ENCODE measurements around the gene LHFPL4. TPM values are rescaled to one million over a fixed set of nuclear protein-coding genes. Genes with fewer than 3 reads are reported as not detected.

Gene LHFPL4
- total RNA-seq, 1 donor from 2014 or later: 48.4 TPM

DNA sequence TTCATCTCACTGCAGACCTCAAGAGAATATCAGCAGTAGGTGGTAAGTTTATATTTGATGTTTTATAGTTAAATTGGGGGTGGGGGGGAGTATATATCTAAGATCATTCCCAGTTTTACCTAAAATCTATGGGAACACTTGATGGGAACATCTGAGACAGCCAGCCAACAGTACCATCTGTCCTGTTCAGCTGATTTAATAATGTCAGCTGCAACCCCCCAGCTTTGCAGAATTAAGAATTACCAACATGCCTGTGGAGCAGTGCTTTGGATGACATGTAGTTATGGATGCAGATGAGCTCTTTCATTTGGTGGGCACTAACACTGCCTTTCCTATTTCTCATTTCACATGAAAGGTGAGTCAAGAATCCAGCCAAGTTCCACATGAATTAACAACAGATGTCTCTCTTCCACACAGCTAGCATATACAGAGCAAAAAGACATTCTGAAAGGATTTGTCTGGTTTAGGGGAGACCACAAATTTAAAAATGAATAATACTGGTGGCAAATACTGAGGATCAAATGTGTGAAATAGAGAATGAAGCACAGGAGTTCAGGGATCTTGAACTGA, 80.0 kb downstream of the LHFPL4 start:
- no peak for DNase-seq

DNA sequence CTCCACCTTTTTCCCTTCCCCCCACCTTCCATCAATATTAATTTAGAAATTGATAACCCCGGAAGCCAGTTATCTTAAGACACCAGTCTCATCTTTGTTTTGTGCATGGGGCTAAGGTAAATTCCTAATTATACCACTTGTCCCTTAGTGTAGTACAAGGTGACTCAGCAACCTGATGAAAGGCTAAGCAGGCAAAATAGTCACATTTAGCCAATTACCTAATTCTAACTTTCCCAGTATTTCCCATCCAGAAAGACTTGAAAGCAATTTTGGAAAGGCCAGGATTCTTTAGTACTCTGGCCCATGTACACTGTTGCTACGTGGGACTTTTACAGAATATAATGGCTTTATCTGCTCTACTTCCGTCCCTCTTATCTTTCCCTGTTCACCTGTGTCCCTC, 83.6 kb downstream of the LHFPL4 start:
- DNase-seq: no peak

DNA sequence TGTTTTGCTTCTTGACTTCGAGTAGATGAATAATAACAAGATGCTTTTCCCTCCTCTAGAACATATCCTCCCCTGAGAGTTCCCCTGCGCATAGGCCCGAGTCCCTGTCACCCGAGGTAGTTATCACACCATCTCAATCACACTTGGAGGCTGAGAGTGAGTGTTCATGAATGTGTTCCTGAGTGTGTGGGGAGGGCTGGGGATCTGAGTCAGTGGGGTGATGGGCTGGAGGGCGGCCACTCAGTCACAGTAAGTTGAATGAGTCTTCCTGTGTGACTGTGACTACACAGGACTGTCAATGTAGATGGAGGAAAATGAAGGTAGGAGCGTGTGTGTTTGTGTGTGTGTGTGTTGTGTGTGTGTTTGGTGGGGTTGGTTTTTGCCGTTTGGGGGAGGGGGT, 85.2 kb downstream of the LHFPL4 start:
- DNase-seq: no peak

DNA sequence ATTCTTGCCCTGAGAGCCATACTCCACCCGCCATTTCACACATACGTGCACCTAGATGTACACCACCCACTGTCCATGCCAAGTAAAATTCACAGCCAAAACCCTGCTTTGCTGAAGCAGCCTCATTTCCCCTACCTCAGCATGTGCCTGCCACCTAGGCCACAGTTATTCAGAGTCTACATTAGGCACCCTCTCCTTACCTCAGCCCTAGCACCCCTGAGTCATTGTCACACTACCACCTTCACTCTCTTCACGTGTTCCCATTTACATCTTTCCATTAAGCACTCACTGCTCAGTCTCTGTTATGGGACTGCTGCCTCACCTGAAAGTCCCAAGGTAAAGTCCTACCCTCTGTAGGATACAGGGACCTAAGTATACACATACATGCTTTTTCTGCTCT, 86.2 kb downstream of the LHFPL4 start:
- DNase-seq: no peak

DNA sequence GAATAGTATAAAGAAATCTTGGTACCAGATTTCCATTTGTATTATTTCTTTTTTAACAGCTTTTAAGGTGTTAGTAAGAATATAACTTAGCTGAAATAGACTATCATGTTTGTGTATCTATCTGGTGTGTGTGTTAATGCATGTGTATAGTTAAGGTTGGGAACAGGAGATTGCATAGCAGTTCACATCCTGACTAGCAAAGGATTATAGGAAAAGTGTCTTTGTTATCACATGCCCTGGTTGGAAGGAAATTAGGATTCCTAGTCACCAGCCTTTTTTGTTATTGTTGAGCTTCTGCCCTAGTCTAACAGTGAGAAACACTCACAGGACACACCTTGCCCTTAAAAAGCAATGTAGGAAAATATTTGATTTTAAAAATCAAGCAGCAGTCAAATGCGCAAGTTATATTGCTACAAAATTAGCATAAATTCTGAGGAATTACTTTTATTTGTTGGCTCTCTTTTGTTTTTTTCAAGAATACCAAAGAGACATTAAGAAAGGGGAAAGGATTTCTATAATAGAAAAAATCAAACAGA, 98.0 kb downstream of the LHFPL4 start:
- DNase-seq: no peak

DNA sequence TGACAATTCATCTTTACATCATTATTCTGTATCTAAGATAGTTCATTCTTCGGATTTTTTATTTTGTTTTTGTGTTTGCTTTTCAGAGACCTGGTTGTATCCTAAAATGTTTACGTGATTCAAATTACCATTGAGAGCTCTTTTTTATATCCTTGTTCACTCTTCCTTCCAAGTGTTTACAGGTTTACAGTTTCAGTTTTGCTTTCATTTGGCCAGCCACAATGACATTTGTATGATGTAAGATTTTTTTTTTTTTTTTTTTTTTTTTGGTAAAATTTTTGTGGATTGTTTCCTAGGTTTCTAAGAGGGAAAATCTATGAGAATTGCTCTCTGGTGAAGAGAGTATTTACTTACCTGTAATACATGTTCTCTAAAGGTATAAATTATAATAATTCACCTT, 101.2 kb downstream of the LHFPL4 start:
- no peak for DNase-seq

DNA sequence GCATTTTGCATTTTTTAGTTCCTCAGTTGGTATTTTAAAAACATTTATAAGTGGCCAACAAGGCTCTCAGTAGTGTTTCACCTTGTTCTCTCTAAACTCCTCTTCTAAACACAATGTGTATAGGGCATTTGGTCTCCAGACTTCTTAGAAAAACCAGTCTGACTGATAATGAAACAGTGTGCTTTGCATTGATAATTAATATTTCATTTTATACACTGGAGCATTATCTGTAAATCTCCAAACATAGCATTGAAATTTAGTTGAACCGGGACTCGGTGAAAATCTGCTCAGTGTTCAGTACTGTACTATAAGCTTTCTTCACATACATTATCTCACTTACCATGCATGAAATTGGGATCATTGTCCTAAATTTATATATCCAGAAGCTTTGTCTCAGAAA, 102.6 kb downstream of the LHFPL4 start:
- no peak for DNase-seq

DNA sequence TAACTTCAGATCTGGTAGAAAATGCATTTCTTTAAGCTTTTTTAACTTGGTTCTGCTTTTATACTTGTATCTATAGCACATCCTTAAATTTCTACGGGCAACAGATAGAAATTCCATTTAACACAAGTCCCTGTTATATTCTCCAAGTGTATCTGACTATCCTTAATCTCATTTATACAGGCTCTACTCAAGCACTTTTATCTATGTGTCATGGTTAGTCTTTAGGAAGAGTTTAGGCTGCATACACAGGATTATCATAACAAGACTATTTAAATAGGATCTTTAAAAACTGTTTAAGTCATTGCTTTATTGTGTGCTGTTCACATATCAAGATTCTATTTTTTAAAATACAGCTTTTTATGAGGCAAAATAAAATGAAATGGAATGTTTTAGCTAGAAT, 103.5 kb downstream of the LHFPL4 start:
- no peak for DNase-seq

DNA sequence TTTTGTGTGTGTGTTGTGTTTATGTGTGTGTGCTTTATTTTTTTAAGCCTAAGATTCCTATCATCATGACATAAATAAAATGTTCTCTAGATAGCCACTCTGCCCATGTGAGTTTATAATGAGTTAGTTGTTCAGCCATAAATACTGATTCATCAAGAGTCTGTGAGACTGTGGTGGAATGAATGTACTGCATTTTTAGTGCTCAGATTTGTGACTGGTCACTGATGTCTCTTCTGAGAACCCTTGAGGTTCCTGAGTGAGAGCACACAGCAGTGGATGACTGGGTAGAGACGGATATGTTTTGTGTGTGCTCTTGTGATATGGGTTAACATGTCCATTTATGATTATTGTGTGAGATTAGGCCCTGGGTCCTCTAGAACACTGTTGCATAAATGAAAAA, 105.0 kb downstream of the LHFPL4 start:
- no peak for DNase-seq

Other genes with a start within 250 kb of the LHFPL4 start
- gene THUMPD3, start 190.8 kb downstream of the LHFPL4 start, total RNA-seq: 84.4 TPM
- gene SETD5, start 156.2 kb downstream of the LHFPL4 start, total RNA-seq: 38.1 TPM
- 16.2 TPM for gene MTMR14, start 95.7 kb upstream of the LHFPL4 start, total RNA-seq
- gene CPNE9, start 150.0 kb upstream of the LHFPL4 start, total RNA-seq: 0.31 TPM
- 16.8 TPM for gene BRPF1, start 177.9 kb upstream of the LHFPL4 start, total RNA-seq
- 61.3 TPM for gene OGG1, start 196.1 kb upstream of the LHFPL4 start, total RNA-seq
- gene CAMK1, start 216.1 kb upstream of the LHFPL4 start, total RNA-seq: 56.1 TPM
- gene TADA3, start 238.7 kb upstream of the LHFPL4 start, total RNA-seq: 28.1 TPM
- 162 TPM for gene ARPC4, start 239.3 kb upstream of the LHFPL4 start, total RNA-seq

Data from occipital lobe (tissue), 2 donors.